Activated CD8-positive, alpha-beta T cell treated with anti-CD3 and anti-CD28 coated beads for 36 hours (primary cell): ENCODE measurements around the gene GJC2. TPM values are rescaled to one million over a fixed set of nuclear protein-coding genes. Genes with fewer than 3 reads are reported as not detected.

ENCODE experiments used
- ATAC-seq: fragments of 200-7000 bp; cut with Tn5 transposase; one replicate; pipeline ENCODE4 v1.10.0; 2021; ENCODE audit warnings: mild to moderate bottlenecking, moderate library complexity
- CTCF ChIA-PET: fragments of 350-600 bp; sonication (Branson Sonifier 250); formaldehyde crosslinking; loops from one replicate; lab custom pipeline; 2021; ENCODE audit warnings: antibody characterized with exemption; lab: Charles Lee
- POLR2A ChIA-PET: fragments of 350-600 bp; sonication (Branson Sonifier 250); formaldehyde crosslinking; loops from one replicate; lab custom pipeline; 2021; ENCODE audit warnings: antibody characterized with exemption; lab: Charles Lee
- DNase-seq: peaks from one replicate; pipeline ENCODE4 v3.0.0-alpha.2; 2020
- H3K27ac Mint-ChIP-seq: one replicate; pipeline ENCODE4 v1.8.0; 2021; ENCODE audit warnings: mild to moderate bottlenecking, mixed read lengths
- H3K27me3 Mint-ChIP-seq: one replicate; pipeline ENCODE4 v1.8.0; 2021; ENCODE audit warnings: mixed read lengths
- H3K36me3 Mint-ChIP-seq: one replicate; pipeline ENCODE4 v1.8.0; 2021; ENCODE audit warnings: low read depth, mixed read lengths
- H3K4me1 Mint-ChIP-seq: one replicate; pipeline ENCODE4 v1.8.0; 2021; ENCODE audit warnings: low read depth, mixed read lengths
- H3K4me3 Mint-ChIP-seq: one replicate; pipeline ENCODE4 v1.8.0; 2021; ENCODE audit warnings: mild to moderate bottlenecking, moderate library complexity, mixed read lengths
- H3K9me3 Mint-ChIP-seq: one replicate; pipeline ENCODE4 v1.8.0; 2021; ENCODE audit warnings: mixed read lengths
- intact Hi-C: fragments of 100-400 bp; cut with micrococcal nuclease; formaldehyde crosslinking; loops from one replicate; pipeline ENCODE4 v1.10.0; 2022
- total RNA-seq, 2 experiments: library from RNA; stranded (reverse); gene quantifications; one replicate each; pipeline ENCODE4 v1.2.3, GENCODE V29; 2021
- TF ChIP-seq, protein P1 (sequence below): fragments of 200-600 bp; IDR thresholded peaks from one replicate; pipeline ENCODE4 v1.8.0; 2022; ENCODE audit warnings: antibody characterized with exemption, mild to moderate bottlenecking

GJC2 gene
- total RNA-seq, 2 experiments from 2014 or later: 3.4 to 3.5 TPM

DNA sequence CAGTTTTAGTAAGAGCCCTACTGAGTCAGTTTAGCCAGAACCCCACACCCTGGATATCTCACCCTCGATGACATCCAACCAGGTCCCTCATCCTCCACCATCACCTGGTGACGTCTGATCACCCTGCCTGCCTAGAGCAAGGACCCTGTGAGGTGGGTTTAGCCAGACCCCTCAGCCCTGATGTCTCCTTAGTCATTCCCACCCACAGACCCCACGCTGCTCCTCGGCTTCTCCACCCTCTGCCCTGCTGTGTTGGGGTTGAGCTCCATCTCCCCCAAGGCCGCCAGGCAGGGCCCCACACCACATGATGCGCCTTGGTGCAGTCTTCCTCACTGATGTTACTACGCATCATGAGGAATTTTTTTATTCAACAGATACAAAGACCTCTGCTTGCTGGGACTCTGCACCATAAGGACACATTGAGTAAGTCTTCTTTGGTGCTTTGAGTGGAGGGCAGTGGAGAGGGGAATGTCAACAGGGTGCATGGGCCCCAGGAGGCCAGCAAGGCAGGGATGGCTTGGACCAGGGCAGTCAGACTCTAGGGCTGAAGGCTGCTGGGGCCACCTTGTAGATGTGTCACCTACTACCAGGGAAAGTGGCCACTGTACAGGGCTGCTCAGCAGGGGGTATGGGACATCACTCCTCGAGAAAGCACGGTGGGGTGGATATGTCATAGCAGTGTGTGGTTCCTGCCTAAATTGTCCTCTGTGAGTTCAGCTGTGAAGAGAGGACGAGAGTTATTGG lies 14.2 kb downstream of the GJC2 start:
- CTCF ChIA-PET: interaction anchor here (1.3 to 6.2 kb wide), 4 partner anchors 10 to 621 kb away, joined by 3 to 47 read pairs (median 28); partner anchors contain the start of gene GUK1
- H3K36me3 Mint-ChIP-seq: peaks cover 5% of the 10 kb centered on the region
- TF ChIP-seq, protein P1, sequence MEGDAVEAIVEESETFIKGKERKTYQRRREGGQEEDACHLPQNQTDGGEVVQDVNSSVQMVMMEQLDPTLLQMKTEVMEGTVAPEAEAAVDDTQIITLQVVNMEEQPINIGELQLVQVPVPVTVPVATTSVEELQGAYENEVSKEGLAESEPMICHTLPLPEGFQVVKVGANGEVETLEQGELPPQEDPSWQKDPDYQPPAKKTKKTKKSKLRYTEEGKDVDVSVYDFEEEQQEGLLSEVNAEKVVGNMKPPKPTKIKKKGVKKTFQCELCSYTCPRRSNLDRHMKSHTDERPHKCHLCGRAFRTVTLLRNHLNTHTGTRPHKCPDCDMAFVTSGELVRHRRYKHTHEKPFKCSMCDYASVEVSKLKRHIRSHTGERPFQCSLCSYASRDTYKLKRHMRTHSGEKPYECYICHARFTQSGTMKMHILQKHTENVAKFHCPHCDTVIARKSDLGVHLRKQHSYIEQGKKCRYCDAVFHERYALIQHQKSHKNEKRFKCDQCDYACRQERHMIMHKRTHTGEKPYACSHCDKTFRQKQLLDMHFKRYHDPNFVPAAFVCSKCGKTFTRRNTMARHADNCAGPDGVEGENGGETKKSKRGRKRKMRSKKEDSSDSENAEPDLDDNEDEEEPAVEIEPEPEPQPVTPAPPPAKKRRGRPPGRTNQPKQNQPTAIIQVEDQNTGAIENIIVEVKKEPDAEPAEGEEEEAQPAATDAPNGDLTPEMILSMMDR: no peak
- peak overlapping the region; percentile 79 for H3K4me3 Mint-ChIP-seq
- no peaks in the 10 kb centered on the region for H3K9me3 Mint-ChIP-seq
- intact Hi-C loops: no loop called here
- peak overlapping the region; percentile 93 for H3K27ac Mint-ChIP-seq
- POLR2A ChIA-PET: interaction anchor here (1.3 to 6.6 kb wide), 2 partner anchors 9 to 23 kb away, joined by 3 to 59 read pairs; partner anchors contain the start of gene GUK1
- DNase-seq (no peak), ATAC-seq (no peak)
- H3K4me1 Mint-ChIP-seq: peaks cover 35% of the 10 kb centered on the region
- H3K27me3 Mint-ChIP-seq: no peaks in the 10 kb centered on the region

DNA sequence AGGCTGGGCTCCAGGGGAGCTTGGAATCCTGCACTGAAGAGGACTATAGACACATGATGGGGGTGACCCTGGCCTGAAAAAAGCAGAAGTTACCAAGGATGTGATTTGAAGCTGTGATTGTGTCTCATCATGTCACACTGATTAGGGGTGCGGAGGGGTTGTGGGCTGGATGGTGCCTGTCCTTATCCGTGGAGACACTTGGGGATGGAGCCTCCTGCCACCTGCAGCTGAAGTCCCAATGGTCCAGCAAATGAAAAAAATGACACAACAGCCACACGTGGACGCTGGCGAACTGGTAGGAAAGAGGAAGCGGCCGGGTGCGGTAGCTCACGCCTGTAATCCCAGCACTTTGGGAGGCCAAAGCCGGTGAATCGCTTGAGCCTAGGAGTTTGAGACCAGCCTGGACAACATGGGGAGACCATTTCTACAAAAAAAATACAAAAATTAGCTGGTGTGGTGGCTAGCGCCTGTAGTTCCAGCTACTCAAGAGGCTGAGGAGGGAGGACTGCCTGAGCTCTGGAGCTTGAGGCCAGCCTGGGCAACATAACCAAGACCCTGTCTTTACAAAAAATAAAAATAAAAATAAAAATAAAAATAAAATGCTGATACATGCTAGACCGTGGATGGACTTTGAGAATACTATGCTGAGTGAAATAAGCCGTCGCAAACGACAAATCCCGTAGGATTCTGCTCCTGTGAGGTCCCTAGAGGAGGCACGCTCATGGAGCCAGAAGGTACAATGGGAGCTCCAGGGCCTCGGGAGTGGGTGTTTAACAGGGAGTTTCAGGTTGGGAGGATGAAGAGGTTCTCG lies 15.0 kb downstream of the GJC2 start:
- peak overlapping the region; percentile 79 for H3K4me3 Mint-ChIP-seq
- CTCF ChIA-PET: interaction anchor here (0.7 to 6.2 kb wide), 11 partner anchors 8 to 622 kb away, joined by 3 to 47 read pairs (median 4); partner anchors contain the start of genes ARF1 and GUK1

DNA sequence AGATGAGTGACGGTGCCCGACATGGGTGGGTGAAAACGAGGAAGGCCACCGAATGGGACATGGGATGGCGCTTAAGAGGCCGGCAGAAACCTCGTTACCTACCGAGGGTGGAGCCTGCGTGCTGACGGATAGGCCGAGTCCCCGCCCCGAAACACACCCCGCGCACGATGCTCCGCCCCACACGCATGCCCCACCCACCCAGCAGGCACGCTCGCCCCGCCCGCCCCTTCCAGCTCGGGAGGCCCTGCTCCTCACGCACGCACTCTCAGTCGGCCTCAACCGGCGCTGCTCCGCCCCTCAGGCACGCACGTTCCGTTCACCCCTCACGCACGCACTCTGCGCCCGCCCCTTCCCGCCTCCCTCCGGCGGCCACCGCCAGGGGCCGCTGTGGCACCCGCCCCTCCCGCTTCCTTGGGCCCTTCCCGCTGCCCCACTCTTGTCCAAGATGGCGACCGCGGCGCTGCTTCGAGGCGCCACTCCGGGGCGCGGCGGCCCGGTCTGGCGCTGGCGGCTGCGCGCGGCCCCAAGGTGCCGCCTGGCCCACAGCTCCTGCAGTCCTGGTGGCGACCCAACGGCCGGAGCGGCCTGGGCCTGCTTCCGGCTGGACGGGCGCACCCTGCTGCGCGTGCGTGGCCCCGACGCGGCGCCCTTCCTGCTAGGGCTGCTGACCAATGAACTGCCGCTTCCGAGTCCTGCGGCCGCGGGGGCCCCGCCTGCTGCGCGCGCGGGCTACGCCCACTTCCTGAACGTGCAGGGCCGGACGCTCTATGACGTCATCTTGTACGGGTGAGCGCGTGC lies 15.8 kb downstream of the GJC2 start, which contains the start of gene IBA57:
Gene IBA57 (plus strand): TSS at position 433 of the 798 bp plus-strand sequence. CDS start 13 bp downstream, at position 446.
- no peaks in the 10 kb centered on the region for H3K27me3 Mint-ChIP-seq
- ATAC-seq: peak; percentile 89
- peak; percentile 99 for DNase-seq
- peaks cover 5% of the 10 kb centered on the region for H3K36me3 Mint-ChIP-seq
- intact Hi-C loops: loop anchor here (1.0 kb wide), 2 partner anchors 26 to 56 kb away; partner anchors contain the start of gene MRPL55
- peaks cover 41% of the 10 kb centered on the region for H3K4me1 Mint-ChIP-seq
- POLR2A ChIA-PET: interaction anchor here (0.6 to 6.6 kb wide), 10 partner anchors 9 to 292 kb away, joined by 3 to 59 read pairs (median 4); partner anchors contain the start of genes GUK1 and MRPL55
- TF ChIP-seq, protein P1: peak; percentile 57
- peak within 1 kb of the TSS; percentile 79 for H3K4me3 Mint-ChIP-seq
- peak within 1 kb of the TSS; percentile 93 for H3K27ac Mint-ChIP-seq
- CTCF ChIA-PET: interaction anchor here (0.7 to 6.2 kb wide), 14 partner anchors 9 to 623 kb away, joined by 3 to 47 read pairs (median 4); partner anchors contain the start of genes ARF1 and GUK1
- H3K9me3 Mint-ChIP-seq: no peaks in the 10 kb centered on the region

More for the DNA sequence above, 15.0 kb downstream of the GJC2 start:
- H3K4me1 Mint-ChIP-seq: peaks cover 39% of the 10 kb centered on the region
- H3K27me3 Mint-ChIP-seq: no peaks in the 10 kb centered on the region
- H3K9me3 Mint-ChIP-seq: no peaks in the 10 kb centered on the region
- TF ChIP-seq, protein P1: no peak
- POLR2A ChIA-PET: interaction anchor here (0.7 to 6.6 kb wide), 8 partner anchors 8 to 293 kb away, joined by 3 to 59 read pairs (median 4); partner anchors contain the start of genes GUK1 and MRPL55
- peaks cover 5% of the 10 kb centered on the region for H3K36me3 Mint-ChIP-seq
- H3K27ac Mint-ChIP-seq: peak overlapping the region; percentile 93
- ATAC-seq (no peak), DNase-seq (no peak)
- intact Hi-C loops: no loop called here

DNA sequence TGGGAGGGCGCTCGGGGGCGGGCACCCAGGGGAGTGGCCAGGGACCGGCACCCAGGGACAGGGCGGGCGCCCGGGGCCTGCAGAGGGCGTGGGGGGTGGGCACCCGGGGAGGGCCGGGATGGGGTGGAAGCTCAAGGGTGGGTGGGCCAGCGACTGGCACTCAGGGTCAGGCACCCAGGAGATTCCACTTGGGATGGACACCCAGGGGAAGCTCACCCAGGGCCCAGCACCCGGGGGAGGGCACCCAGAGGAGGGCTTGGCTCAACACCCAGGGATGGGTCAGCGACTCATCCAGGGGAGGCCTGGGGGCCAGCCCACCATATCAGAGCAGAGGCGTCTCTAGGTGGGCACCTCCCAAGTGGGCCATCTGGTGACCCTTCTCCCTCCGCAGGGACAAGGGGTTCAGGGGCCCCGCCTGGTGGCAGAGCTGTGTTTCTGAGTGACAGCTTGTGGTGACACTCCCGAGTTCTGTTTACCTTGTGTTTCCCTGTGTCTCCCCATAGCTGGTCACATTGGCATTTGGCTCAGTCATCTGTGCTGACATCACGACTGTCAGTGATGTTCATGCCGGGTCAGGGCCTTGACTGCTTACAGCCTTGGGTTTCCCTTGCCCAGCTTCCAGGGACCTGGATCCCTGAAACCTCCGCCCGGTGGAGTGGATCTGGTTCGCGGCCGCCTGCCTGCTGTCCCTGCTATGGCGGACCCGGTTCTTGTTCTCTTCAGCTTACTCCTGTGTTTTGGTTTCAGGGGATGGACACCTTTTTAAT lies 16.6 kb downstream of the GJC2 start:
- Mint-ChIP-seq H3K4me3 (peak overlapping the region; percentile 79), H3K9me3 (no peaks in the 10 kb centered on the region), H3K27me3 (no peaks in the 10 kb centered on the region), H3K36me3 (peaks cover 5% of the 10 kb centered on the region), H3K4me1 (peaks cover 41% of the 10 kb centered on the region), H3K27ac (peak overlapping the region; percentile 86)
- peak; percentile 77 for DNase-seq
- intact Hi-C loops: loop anchor here (1.0 kb wide), 2 partner anchors 27 to 57 kb away; partner anchors contain the start of gene MRPL55
- TF ChIP-seq, protein P1: peak; percentile 31
- ATAC-seq: peak; percentile 14
- ChIA-PET POLR2A (interaction anchor here (0.6 to 6.6 kb wide), 10 partner anchors 9 to 291 kb away, joined by 3 to 59 read pairs (median 4); partner anchors contain the start of gene GUK1), CTCF (interaction anchor here (0.7 to 6.2 kb wide), 10 partner anchors 9 to 349 kb away, joined by 3 to 47 read pairs (median 4); partner anchors contain the start of gene GUK1)
